Keratinocyte (primary cell): ENCODE data around the gene ZNF428. TPM values are rescaled to one million over a fixed set of nuclear protein-coding genes. Genes with fewer than 3 reads are reported as not detected.
A peak's percentile ranks its signal among the peaks of the same experiment; 100 is the strongest.

Source experiments
- DNase-seq: peaks from one replicate; pipeline ENCODE4 v3.0.0-alpha.2; 2011; ENCODE audit warnings: low read depth, missing footprints, low spot score
- FAIRE-seq: peaks from 2 replicates; lab custom pipeline; 2011; peaks lifted over from hg19 to GRCh38; lab: Jason Lieb, UNC
- H2AFZ ChIP-seq: 2 replicates; pipeline ENCODE4 v1.6.0; 2012; ENCODE audit warnings: low read length, control low read depth, inconsistent platforms; ENCODE audit not compliant: control insufficient read depth
- H3K27ac ChIP-seq: 2 replicates; pipeline ENCODE4 v1.5.1; 2011; ENCODE audit warnings: low read length; ENCODE audit not compliant: control insufficient read depth, insufficient read depth
- H3K27me3 ChIP-seq: 3 replicates; pipeline ENCODE4 v1.6.0; 2011; ENCODE audit warnings: low read length; ENCODE audit not compliant: control insufficient read depth, insufficient read depth; ENCODE audit errors: extremely low read depth
- H3K36me3 ChIP-seq, 2 experiments: 2 replicates in 1 of 2; 3 replicates in 1 of 2; pipeline ENCODE4 v1.5.1; 2011; ENCODE audit warnings: low read length in 2 of 2, mild to moderate bottlenecking in 1 of 2; ENCODE audit not compliant: control insufficient read depth in 2 of 2, insufficient read depth in 2 of 2; ENCODE audit errors: extremely low read depth in 1 of 2
- H3K4me1 ChIP-seq: 3 replicates; pipeline ENCODE4 v1.5.1; 2011; ENCODE audit warnings: low read length; ENCODE audit not compliant: control insufficient read depth, insufficient read depth; ENCODE audit errors: extremely low read depth
- H3K4me2 ChIP-seq: 3 replicates; pipeline ENCODE4 v1.6.0; 2011; ENCODE audit warnings: low read depth, low read length; ENCODE audit not compliant: control insufficient read depth, insufficient read depth; ENCODE audit errors: extremely low read depth
- H3K4me3 ChIP-seq, 3 experiments: fragments of 200-600 bp in 1 of 3; sonication (generic) in 1 of 3; 2 replicates in 2 of 3; 3 replicates in 1 of 3; pipeline ENCODE4 v1.5.1; 2011 to 2016; ENCODE audit warnings: low read length in 3 of 3, mild to moderate bottlenecking in 3 of 3, control low read depth in 2 of 3, inconsistent platforms in 1 of 3, low read depth in 1 of 3, mixed read lengths in 1 of 3, mixed run types in 1 of 3, moderate library complexity in 1 of 3; ENCODE audit not compliant: control insufficient read depth in 2 of 3, insufficient read depth in 2 of 3; ENCODE audit errors: extremely low read depth in 1 of 3
- H3K79me2 ChIP-seq: 2 replicates; pipeline ENCODE4 v1.6.0; 2012; ENCODE audit warnings: low read length; ENCODE audit not compliant: control insufficient read depth, insufficient read depth
- H3K9ac ChIP-seq: 3 replicates; pipeline ENCODE4 v1.6.0; 2011; ENCODE audit warnings: low read length; ENCODE audit not compliant: control insufficient read depth, insufficient read depth; ENCODE audit errors: extremely low read depth
- H3K9me1 ChIP-seq: 3 replicates; pipeline ENCODE4 v1.6.0; 2011; ENCODE audit warnings: low read length; ENCODE audit not compliant: control insufficient read depth, insufficient read depth; ENCODE audit errors: extremely low read depth
- H3K9me3 ChIP-seq: 2 replicates; pipeline ENCODE4 v1.5.1; 2012; ENCODE audit warnings: low read depth, low read length; ENCODE audit not compliant: control insufficient read depth
- H4K20me1 ChIP-seq: 3 replicates; pipeline ENCODE4 v1.6.0; 2011; ENCODE audit warnings: low read length; ENCODE audit not compliant: control insufficient read depth, insufficient read depth; ENCODE audit errors: extremely low read depth
- CTCF ChIP-seq, 3 experiments: IDR thresholded peaks in 1 of 3; conservative IDR thresholded peaks in 1 of 3; optimal IDR thresholded peaks in 1 of 3; 2 replicates in 2 of 3; 3 replicates in 1 of 3; pipeline versions ENCODE3 to v1.5.1; 2011; ENCODE audit warnings: low read length in 3 of 3, mild to moderate bottlenecking in 3 of 3, moderate library complexity in 2 of 3, control low read depth in 1 of 3, inconsistent platforms in 1 of 3; ENCODE audit not compliant: insufficient read depth in 2 of 3; ENCODE audit errors: extremely low read depth in 1 of 3
- EZH2 ChIP-seq: IDR thresholded peaks from one replicate; pipeline ENCODE4 v1.6.1; 2012; ENCODE audit warnings: inconsistent platforms, mild to moderate bottlenecking, low read length, moderate library complexity
- dilution Hi-C: fragments of 300-500 bp; cut with MboI; formaldehyde crosslinking; loops from one replicate; pipeline ENCODE4 v1.7.0; 2020; ENCODE audit warnings: low sequenced_read_pairs; ENCODE audit not compliant: extremely low pct_ligation_motif_present
- polyA plus RNA-seq, 5 experiments: library from polyadenylated mRNA; depleted of rRNA in 3 of 5; stranded (reverse) in 3 of 5; stranded (forward) in 1 of 5; unstranded in 1 of 5; fragments of >200 nt; gene quantifications; 1 replicate in 1 of 5; 2 replicates in 3 of 5; 3 replicates in 1 of 5; pipeline versions ENCODE4 v1.2.1 to v1.2.3, GENCODE V29; 2011 to 2012; ENCODE audit warnings: missing spikeins in 2 of 5, low read depth in 1 of 5, low replicate concordance in 1 of 5

The ZNF428 gene
- polyA plus RNA-seq, 1 donor (not counting 4 experiments of a cell fraction or from before 2014, with no cell fraction given), result 13.9 TPM

- H3K9me1 ChIP-seq, result no peaks in the 10 kb centered on the region
- peak overlapping the region; percentile 99 for H3K9ac ChIP-seq
- H3K4me3 ChIP-seq, result peak overlapping the region in 2 of 3 experiments; percentile 85 to 96
- H3K27me3 ChIP-seq, result no peaks in the 10 kb centered on the region
- peaks cover 5% of the 10 kb centered on the region for H4K20me1 ChIP-seq
- peaks cover 24 to 38% of the 10 kb centered on the region in 2 experiments for H3K36me3 ChIP-seq
- dilution Hi-C loops, result no loop called here
- no peak overlapping the region for H3K27ac ChIP-seq
- H2AFZ ChIP-seq, result no peak overlapping the region
- H3K4me2 ChIP-seq, result peak overlapping the region; percentile 93
- peaks cover 53% of the 10 kb centered on the region for H3K79me2 ChIP-seq
- no peak for FAIRE-seq
- H3K4me1 ChIP-seq, result peaks cover 24% of the 10 kb centered on the region
- DNase-seq, result no peak
- TF ChIP-seq CTCF (optimal IDR thresholded peaks at IDR 0.05 in 1 of 3, IDR thresholded peaks at IDR 0.05 in 1 of 3, conservative IDR thresholded peaks at IDR 0.05 in 1 of 3; ENCODE audit: extremely low read depth in 1 of 3, insufficient read depth in 2 of 3, low read length in 3 of 3) (no peak), EZH2 (no peak)
- H3K9me3 ChIP-seq, result no peaks in the 10 kb centered on the region
Measured at GRCh38 chr19:43597876-43598275, 21.6 kb downstream of the ZNF428 start.

GRCh38 chr19:43596842-43597461 lies 22.5 kb downstream of the ZNF428 start:
- H3K4me1 ChIP-seq, result peaks cover 24% of the 10 kb centered on the region
- no peak for TF ChIP-seq EZH2
- no peak for TF ChIP-seq CTCF (optimal IDR thresholded peaks at IDR 0.05 in 1 of 3, IDR thresholded peaks at IDR 0.05 in 1 of 3, conservative IDR thresholded peaks at IDR 0.05 in 1 of 3; ENCODE audit: extremely low read depth in 1 of 3, insufficient read depth in 2 of 3, low read length in 3 of 3)
- H3K79me2 ChIP-seq, result peaks cover 61% of the 10 kb centered on the region
- dilution Hi-C loops, result no loop called here
- DNase-seq (no peak), FAIRE-seq (no peak)
- peak overlapping the region; percentile 93 for H3K4me2 ChIP-seq
- H3K4me3 ChIP-seq, result peak overlapping the region; percentile 70 to 96 (median 85)
- peaks cover 24 to 45% of the 10 kb centered on the region in 2 experiments for H3K36me3 ChIP-seq
- no peaks in the 10 kb centered on the region for H3K27me3 ChIP-seq
- H3K9ac ChIP-seq, result peak overlapping the region; percentile 99
- H2AFZ ChIP-seq, result peak overlapping the region; percentile 85
- H3K27ac ChIP-seq, result peak overlapping the region; percentile 99
- no peaks in the 10 kb centered on the region for H3K9me1 ChIP-seq
- H3K9me3 ChIP-seq, result no peaks in the 10 kb centered on the region
- H4K20me1 ChIP-seq, result peaks cover 5% of the 10 kb centered on the region
